GM12878 (cell line): Measurements from ENCODE around the gene PRX. TPM values are rescaled to one million over a fixed set of nuclear protein-coding genes. Genes with fewer than 3 reads are reported as not detected.

Source experiments
- E2F8 ChIP-seq: fragments of 450-650 bp; IDR thresholded peaks from 2 replicates; pipeline ENCODE4 v1.6.1; 2018; ENCODE audit warnings: mild to moderate bottlenecking, low read depth, moderate library complexity; ENCODE audit not compliant: partially characterized antibody
- FOXM1 ChIP-seq: IDR thresholded peaks from 2 replicates; pipeline ENCODE4 v1.6.1; 2012; ENCODE audit warnings: low read depth, mild to moderate bottlenecking, inconsistent platforms, low read length, moderate library complexity
- GATAD2B ChIP-seq: fragments of 450-650 bp; conservative IDR thresholded peaks from 2 replicates; pipeline ENCODE4 v1.6.1; 2017; ENCODE audit warnings: low read depth, mild to moderate bottlenecking, moderate library complexity
- HSF1 ChIP-seq: fragments of 150-350 bp; IDR thresholded peaks from 2 replicates; pipeline ENCODE4 v1.6.1; 2014; ENCODE audit warnings: mild to moderate bottlenecking, low read depth, low read length
- MYB ChIP-seq: fragments of 150-350 bp; IDR thresholded peaks from 2 replicates; pipeline ENCODE4 v1.6.1; 2014; ENCODE audit warnings: mild to moderate bottlenecking, low read depth, low read length, borderline replicate concordance
- NR2F1 ChIP-seq: fragments of 450-650 bp; conservative IDR thresholded peaks from 2 replicates; pipeline ENCODE4 v1.6.1; 2017; ENCODE audit warnings: mild to moderate bottlenecking
- RELB ChIP-seq: fragments of 450-650 bp; IDR thresholded peaks from 2 replicates; pipeline ENCODE4 v1.6.1; 2017; ENCODE audit warnings: low read depth, mild to moderate bottlenecking, moderate library complexity
- polyA plus RNA-seq, 11 experiments: library from polyadenylated mRNA; depleted of rRNA in 4 of 11; unstranded in 6 of 11; stranded (reverse) in 5 of 11; fragments of >200 nt; fragmentation: Nextera tagmentation in 4 of 11; fragmentation: Illumina TruSeq in 1 of 11; extraction: Ambion mirVana in 4 of 11; extraction: Trizol in 1 of 11; gene quantifications; 1 replicate in 1 of 11; 2 replicates in 10 of 11; pipeline versions ENCODE4 v1.2.1 to v1.2.3, GENCODE V29; 2011 to 2016; ENCODE audit warnings: inconsistent platforms in 2 of 11, missing spikeins in 2 of 11, low read depth in 1 of 11
- total RNA-seq, 4 experiments: library from RNA; depleted of rRNA in 3 of 4; stranded (reverse); fragments of >200 nt in 3 of 4; fragmentation: Illumina TruSeq in 1 of 4; extraction: Trizol in 1 of 4; gene quantifications; 2 replicates each; pipeline versions ENCODE4 v1.2.1 to v1.2.3, GENCODE V29; 2013 to 2021

The PRX gene
- total and polyA plus RNA-seq, 10 of the 15 experiments (the other 5 are each of a cell fraction or from before 2014, with no cell fraction given) = 0.02 to 1.4 (median 0.54) TPM; not detected in 1

GRCh38 chr19:40380199-40381037, 32.8 kb downstream of the PRX start (continued):
- no peak for TF ChIP-seq HSF1
- TF ChIP-seq E2F8 = no peak
- TF ChIP-seq FOXM1 = no peak
- TF ChIP-seq NR2F1 = no peak
- TF ChIP-seq RELB = no peak
- TF ChIP-seq GATAD2B = no peak
- no peak for TF ChIP-seq MYB
